ENCODE measurements around the gene ZNF526. TPM values are rescaled to one million over a fixed set of nuclear protein-coding genes. Genes with fewer than 3 reads are reported as not detected.

ZNF526 gene
- total RNA-seq, 1 experiment from 2014 or later = 5.1 TPM

DNA sequence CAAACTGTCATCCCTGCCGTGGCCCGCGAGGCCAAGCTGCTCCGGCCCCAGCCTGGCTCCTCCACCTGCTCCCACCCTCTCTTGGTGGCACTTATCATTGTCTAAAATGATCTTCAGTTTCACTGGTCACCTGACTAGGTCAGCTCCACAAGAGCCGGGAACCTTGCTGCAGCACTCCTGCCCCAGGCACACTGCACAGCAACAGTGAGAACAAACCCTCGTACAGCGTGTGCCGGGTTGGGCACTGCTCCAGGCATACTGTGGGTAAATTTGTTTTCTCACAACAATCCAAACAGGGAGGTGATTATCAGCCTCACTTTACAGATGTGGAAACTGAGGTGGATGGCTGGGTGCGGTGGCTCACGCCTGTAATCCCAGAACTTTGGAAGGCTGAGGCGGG lies 11.5 kb upstream of the ZNF526 start:
- H3K27ac ChIP-seq (ENCODE audit: low read length) = peak overlapping the region; percentile 95
- CTCF ChIA-PET = no interaction called here
- peaks cover 63% of the 10 kb centered on the region for H3K79me2 ChIP-seq (ENCODE audit: low read length)

DNA sequence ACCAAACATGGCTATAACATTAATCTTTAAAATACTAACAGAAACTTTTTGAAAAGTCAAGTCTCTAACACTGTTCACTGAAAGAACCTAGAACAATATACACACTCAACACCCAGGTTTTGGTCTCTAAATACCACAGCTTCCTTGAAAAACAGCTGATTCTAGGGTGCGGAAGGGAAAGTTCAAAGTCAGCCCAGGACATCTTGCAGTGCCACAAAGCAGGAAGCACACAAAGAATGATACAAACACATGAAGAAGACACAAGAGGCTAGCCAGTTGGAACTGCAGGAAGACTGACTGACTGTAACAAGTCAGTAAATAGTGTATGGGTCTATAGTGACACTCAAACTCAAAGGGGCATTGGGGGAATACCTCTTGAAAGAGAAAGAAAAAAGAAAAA lies 7.2 kb upstream of the ZNF526 start:
- peaks cover 13% of the 10 kb centered on the region for H4K20me1 ChIP-seq (ENCODE audit: low read length)
- TF ChIP-seq EZH2 (IDR thresholded peaks at IDR 0.05; ENCODE audit: low read length, unreplicated experiment) (no peak), EZH2phosphoT487 (IDR thresholded peaks at IDR 0.05; ENCODE audit: borderline replicate concordance, low read length) (no peak)
- TF ChIP-seq, protein P1, sequence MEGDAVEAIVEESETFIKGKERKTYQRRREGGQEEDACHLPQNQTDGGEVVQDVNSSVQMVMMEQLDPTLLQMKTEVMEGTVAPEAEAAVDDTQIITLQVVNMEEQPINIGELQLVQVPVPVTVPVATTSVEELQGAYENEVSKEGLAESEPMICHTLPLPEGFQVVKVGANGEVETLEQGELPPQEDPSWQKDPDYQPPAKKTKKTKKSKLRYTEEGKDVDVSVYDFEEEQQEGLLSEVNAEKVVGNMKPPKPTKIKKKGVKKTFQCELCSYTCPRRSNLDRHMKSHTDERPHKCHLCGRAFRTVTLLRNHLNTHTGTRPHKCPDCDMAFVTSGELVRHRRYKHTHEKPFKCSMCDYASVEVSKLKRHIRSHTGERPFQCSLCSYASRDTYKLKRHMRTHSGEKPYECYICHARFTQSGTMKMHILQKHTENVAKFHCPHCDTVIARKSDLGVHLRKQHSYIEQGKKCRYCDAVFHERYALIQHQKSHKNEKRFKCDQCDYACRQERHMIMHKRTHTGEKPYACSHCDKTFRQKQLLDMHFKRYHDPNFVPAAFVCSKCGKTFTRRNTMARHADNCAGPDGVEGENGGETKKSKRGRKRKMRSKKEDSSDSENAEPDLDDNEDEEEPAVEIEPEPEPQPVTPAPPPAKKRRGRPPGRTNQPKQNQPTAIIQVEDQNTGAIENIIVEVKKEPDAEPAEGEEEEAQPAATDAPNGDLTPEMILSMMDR (conservative IDR thresholded peaks at IDR 0.05; ENCODE audit: low read depth, low read length) = no peak
- no peaks in the 10 kb centered on the region for H3F3A ChIP-seq (ENCODE audit: low read length, unreplicated experiment)
- no peaks in the 10 kb centered on the region for H3K27me3 ChIP-seq (ENCODE audit: low read length)
- H3K4me1 ChIP-seq (ENCODE audit: insufficient read depth, low read length) = peaks cover 23% of the 10 kb centered on the region
- intact Hi-C loops (cut with micrococcal nuclease) = no loop called here
- no peak overlapping the region for H2AFZ ChIP-seq (ENCODE audit: low read length)
- H3K9ac ChIP-seq (ENCODE audit: low read length) = no peak overlapping the region
- no peak overlapping the region for H3K27ac ChIP-seq (ENCODE audit: low read length)
- no peak overlapping the region for H3K4me2 ChIP-seq (ENCODE audit: low read length)
- H3K36me3 ChIP-seq (ENCODE audit: low read depth, low read length) = peaks cover 21% of the 10 kb centered on the region
- ChIA-PET CTCF (no interaction called here), POLR2A (ENCODE audit: unreplicated experiment) (no interaction called here)
- DNase-seq (no peak), ATAC-seq (no peak)
- BruUV-seq (replicated peaks) = no TSS peak
- peaks cover 77% of the 10 kb centered on the region for H3K79me2 ChIP-seq (ENCODE audit: low read length)
- no peaks in the 10 kb centered on the region for H3K9me3 ChIP-seq (ENCODE audit: low read length)
- H3K4me3 ChIP-seq (ENCODE audit: low read length) = no peak overlapping the region
- H3K9me2 ChIP-seq (replicated peaks; ENCODE audit: low read length) = no peaks in the 10 kb centered on the region

More for the DNA sequence above, 11.5 kb upstream of the ZNF526 start:
- Histone ChIP-seq H3K4me2 (ENCODE audit: low read length) (no peak overlapping the region), H3K4me3 (ENCODE audit: low read length) (no peak overlapping the region), H3K4me1 (ENCODE audit: insufficient read depth, low read length) (peaks cover 28% of the 10 kb centered on the region), H2AFZ (ENCODE audit: low read length) (no peak overlapping the region), H3K9ac (ENCODE audit: low read length) (no peak overlapping the region), H3K36me3 (ENCODE audit: low read depth, low read length) (peaks cover 27% of the 10 kb centered on the region), H4K20me1 (ENCODE audit: low read length) (no peaks in the 10 kb centered on the region), H3K9me3 (ENCODE audit: low read length) (no peaks in the 10 kb centered on the region), H3K9me2 (replicated peaks; ENCODE audit: low read length) (no peaks in the 10 kb centered on the region), H3K27me3 (ENCODE audit: low read length) (no peaks in the 10 kb centered on the region), H3F3A (ENCODE audit: low read length, unreplicated experiment) (no peaks in the 10 kb centered on the region)
- intact Hi-C loops (cut with micrococcal nuclease) = no loop called here
- BruUV-seq (replicated peaks) = no TSS peak
- no peak for DNase-seq
- TF ChIP-seq EZH2phosphoT487 (IDR thresholded peaks at IDR 0.05; ENCODE audit: borderline replicate concordance, low read length) (no peak), EZH2 (IDR thresholded peaks at IDR 0.05; ENCODE audit: low read length, unreplicated experiment) (no peak)
- TF ChIP-seq, protein P1 (conservative IDR thresholded peaks at IDR 0.05; ENCODE audit: low read depth, low read length) = no peak
- no peak for ATAC-seq
- POLR2A ChIA-PET (ENCODE audit: unreplicated experiment) = no interaction called here

DNA sequence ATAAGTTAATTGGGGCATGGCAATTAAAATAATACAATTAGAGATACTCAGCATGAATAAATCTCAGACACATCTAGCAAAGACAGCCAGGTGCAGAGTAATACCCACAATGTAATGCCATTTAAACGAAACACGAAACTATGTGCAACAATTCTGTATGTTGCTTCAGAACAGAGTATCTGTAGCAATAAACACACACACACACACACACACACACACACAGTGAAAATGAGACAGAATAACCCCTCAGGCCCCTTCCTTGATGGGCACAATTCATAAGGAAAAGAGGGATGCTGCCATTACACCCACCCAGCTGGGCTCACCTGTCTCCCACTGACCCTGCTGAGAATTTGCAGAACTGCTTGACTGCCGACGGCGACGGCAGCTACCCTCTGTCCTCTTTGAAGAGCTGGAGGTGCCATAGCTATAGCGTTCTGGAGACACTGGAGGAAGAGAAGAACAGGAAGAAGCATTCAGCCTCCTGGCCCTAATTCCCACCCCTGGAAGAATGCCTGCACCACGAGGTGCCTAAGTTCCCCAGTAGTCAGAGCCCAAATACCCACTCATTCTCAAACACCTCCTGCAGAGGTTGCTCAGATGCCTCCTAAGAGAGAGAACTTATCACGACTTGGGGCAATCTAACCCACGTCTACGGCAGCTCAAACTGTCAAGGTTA lies 5.2 kb upstream of the ZNF526 start:
- peak overlapping the region; percentile 99; the same call in 1 of the 2 replicates for H3K4me2 ChIP-seq (ENCODE audit: low read length)
- ATAC-seq = no peak

More for the DNA sequence above, 5.2 kb upstream of the ZNF526 start:
- no peaks in the 10 kb centered on the region for H3K9me2 ChIP-seq (replicated peaks; ENCODE audit: low read length)
- H2AFZ ChIP-seq (ENCODE audit: low read length) = no peak overlapping the region
- H3K9ac ChIP-seq (ENCODE audit: low read length) = no peak overlapping the region
- no peaks in the 10 kb centered on the region for H3K27me3 ChIP-seq (ENCODE audit: low read length)
- CTCF ChIA-PET = interaction anchor here (0.5 kb wide), 1 partner anchor 1569 kb away, joined by 6 read pairs; no protein-coding TSS in a partner anchor
- no TSS peak for BruUV-seq (replicated peaks)
- peaks cover 13% of the 10 kb centered on the region for H4K20me1 ChIP-seq (ENCODE audit: low read length)
- H3K4me3 ChIP-seq (ENCODE audit: low read length) = peak overlapping the region; percentile 97; the same call in 1 of the 2 replicates
- no peaks in the 10 kb centered on the region for H3F3A ChIP-seq (ENCODE audit: low read length, unreplicated experiment)
- TF ChIP-seq EZH2phosphoT487 (IDR thresholded peaks at IDR 0.05; ENCODE audit: borderline replicate concordance, low read length) (no peak), EZH2 (IDR thresholded peaks at IDR 0.05; ENCODE audit: low read length, unreplicated experiment) (no peak)
- TF ChIP-seq, protein P1 (conservative IDR thresholded peaks at IDR 0.05; ENCODE audit: low read depth, low read length) = no peak
- no peak overlapping the region for H3K27ac ChIP-seq (ENCODE audit: low read length)
- DNase-seq = no peak
- H3K36me3 ChIP-seq (ENCODE audit: low read depth, low read length) = peaks cover 10% of the 10 kb centered on the region
- intact Hi-C loops (cut with micrococcal nuclease) = no loop called here
- H3K79me2 ChIP-seq (ENCODE audit: low read length) = peaks cover 66% of the 10 kb centered on the region
- peaks cover 27% of the 10 kb centered on the region for H3K4me1 ChIP-seq (ENCODE audit: insufficient read depth, low read length)
- POLR2A ChIA-PET (ENCODE audit: unreplicated experiment) = no interaction called here
- no peaks in the 10 kb centered on the region for H3K9me3 ChIP-seq (ENCODE audit: low read length)
